Measurements from ENCODE around the gene DLGAP1. TPM values are rescaled to one million over a fixed set of nuclear protein-coding genes. Genes with fewer than 3 reads are reported as not detected.

Gene DLGAP1
- total RNA-seq, 1 donor from 2014 or later: 4.4 TPM

GRCh38 chr18:3457261-3457724 is 997.8 kb downstream of the DLGAP1 start:
- peak; percentile 48 for DNase-seq

- no peak for DNase-seq
These were observed 998.4 kb downstream of the DLGAP1 start for GRCh38 chr18:3456686-3457069.

DNA sequence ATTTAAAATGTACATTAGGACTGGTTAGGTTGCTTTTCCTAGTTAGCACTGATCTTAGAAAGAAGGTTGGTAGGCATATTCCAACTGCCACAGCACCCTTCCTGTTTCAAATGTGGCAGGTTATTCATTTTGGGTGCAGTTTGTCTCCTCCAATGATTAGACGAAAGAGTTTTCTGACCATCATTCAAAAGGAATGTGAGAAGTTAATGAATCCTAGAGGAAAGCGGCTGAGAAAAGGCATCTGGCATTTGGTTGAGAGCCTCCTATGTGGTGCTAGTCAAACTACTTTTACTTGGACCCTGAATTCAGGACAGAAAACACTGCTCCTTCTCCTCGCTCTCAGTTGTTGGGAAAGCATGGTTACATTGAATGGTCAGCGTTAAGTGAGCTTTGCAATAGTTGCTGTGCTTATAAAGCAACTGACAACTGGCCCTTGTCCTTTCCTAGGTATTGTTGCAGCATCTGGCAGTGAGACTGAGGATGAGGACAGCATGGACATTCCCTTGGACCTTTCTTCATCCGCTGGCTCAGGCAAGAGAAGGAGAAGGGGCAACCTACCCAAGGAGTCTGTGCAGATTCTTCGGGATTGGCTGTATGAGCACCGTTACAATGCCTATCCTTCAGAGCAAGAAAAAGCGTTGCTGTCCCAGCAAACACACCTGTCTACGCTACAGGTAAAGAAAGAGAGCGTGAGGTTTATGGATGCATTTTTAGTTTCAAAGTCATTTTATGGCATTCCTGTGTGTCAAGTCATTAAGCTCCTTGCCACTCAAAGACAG is 999.0 kb downstream of the DLGAP1 start:
- peak; percentile 42 for DNase-seq

DNA sequence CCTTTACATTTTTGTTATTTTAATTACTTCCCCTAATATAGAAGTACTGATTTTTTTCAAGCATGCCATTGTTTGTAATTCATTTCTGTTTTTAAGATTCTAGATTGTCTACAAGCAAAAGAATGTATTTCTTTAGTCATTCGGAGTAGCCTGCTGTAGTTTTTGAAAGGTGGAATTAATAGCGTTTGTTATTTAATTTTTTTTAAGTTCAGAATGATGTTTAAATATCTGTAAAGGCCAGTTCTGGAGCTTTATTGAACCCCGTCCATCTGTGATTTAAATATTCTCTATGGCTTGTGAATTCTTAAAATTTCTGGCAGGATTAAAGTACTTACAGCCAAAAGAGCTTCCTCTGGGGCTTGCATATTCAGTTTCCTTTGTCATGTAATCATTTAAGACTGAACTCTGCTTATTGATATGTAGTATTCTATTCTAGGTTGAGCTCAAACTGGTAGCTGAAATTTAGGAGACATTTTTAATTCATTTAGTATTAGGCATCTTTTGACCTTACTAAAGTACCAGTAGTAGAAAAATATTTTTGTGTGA is 999.9 kb downstream of the DLGAP1 start:
- no peak for DNase-seq

GRCh38 chr18:3454365-3455089 is 1000.6 kb downstream of the DLGAP1 start:
- DNase-seq: peak; percentile 83

DNA sequence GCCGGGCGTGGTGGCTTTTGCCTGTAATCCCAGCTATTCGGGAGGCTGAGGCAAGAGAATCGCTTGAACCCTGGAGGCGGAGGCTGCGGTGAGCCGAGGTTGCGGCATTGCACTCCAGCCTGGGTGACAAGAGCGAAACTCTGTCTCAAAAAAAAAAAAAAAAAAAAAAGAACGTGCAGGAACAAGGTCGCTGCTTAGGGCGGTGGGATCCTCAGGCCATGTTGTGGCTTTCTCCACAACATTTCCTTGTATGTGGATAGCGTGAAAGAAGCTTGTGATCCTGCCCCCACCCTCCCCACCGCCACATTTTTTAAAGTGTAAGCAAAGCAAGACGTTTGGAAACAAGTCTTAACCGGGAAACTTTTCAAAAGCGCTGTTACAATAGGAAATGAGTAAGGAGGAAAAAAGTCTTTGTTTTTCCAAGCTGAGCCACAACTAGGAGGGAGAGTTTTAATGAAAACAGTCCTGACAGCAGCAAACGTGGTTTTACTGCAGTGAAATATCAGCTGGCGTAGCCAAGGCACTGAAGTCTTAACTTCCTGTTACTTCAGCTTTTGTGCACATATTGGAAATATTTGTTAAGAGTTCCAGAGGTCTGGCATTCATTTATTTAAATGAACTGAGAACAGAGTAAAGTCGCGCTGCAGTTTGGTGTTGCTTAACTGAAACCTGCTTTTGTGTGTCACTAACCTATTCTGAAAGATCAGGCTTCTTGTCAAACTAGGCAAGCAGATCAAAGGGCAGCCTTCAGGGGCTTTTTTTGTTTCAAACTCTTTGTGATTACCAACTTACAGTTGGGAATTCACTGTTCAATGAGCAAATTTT is 1001.4 kb downstream of the DLGAP1 start:
- DNase-seq: peak; percentile 89

- DNase-seq: peak; percentile 25
These were observed 1002.2 kb downstream of the DLGAP1 start for GRCh38 chr18:3452750-3453539.

- peak; percentile 83 for DNase-seq
These were observed 1002.9 kb downstream of the DLGAP1 start for GRCh38 chr18:3451989-3452749.

DNA sequence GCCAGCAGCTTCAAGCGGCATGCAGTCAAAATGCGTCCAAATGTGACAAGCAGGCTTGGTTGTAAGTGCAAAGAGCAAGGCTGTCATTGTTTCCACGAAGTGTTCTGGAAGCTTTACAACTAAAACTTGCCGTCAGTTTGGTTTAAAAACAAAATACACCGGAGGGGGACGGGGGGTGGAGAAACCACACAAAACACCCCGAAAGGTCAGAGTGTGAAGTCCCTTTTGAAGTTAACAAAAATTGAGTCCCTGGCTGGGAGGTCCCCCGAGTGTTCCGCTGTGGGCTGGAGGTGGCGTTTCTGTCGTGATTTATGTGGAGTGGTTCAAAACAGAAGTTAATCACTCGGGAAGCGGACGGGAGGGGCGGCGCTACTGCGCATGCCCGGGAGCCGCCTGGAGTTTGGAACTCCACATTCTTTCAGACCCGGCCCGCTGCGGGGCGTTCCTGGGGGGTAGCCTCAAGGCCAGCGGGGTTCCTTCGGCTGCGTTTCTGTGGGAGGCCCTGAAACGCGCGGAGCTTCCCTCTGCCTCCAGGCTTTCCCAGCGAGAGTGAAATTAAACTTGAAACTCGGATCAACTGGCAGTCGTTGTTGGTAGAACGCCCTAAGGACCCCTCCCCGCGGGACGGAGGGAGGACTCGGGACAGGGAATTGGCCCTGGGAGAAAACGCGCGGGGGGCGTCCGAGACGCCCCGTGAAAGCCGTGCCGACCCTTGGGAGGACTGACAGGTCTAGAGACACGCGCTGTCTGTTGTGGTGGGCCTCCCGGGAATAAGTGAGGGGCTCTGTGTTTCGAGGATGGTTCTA is 1003.7 kb downstream of the DLGAP1 start:
- DNase-seq: peak; percentile 97

GRCh38 chr18:3450799-3451182 is 1004.3 kb downstream of the DLGAP1 start:
- DNase-seq: no peak

GRCh38 chr18:3450012-3450798 is 1004.9 kb downstream of the DLGAP1 start, which contains the start of gene TGIF1:
Gene TGIF1, plus strand, starts transcription at chr18:3450172. Its CDS starts 318 bp downstream, at chr18:3450490.
- DNase-seq: peak; percentile 93

DNA sequence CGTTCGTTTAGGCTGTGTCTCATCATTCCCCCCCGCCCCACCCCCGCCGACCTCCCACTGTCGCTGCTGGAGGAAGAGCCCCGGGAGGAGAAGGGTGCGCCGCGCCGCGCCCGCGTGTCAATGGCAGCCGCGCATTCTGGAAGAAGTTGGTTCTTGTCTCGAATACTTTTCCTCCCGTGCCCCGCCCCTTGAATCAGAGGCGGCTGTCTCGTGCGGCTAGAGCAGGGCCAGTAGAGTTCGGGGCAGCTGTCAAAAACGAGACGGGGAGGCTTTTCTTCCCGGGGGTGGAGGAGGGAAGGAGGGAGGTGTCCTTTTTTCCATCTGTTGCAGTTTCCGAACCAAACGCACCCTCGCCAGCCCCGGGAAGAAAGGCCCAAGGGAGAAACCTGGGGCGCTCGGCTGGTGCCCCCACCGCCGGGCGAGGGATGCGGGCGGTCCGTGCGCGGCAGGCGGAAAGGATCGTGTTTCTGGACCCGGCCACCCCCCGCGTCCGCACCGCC is 1005.5 kb downstream of the DLGAP1 start:
- peak; percentile 94 for DNase-seq

GRCh38 chr18:3448838-3449511 is 1006.1 kb downstream of the DLGAP1 start:
- DNase-seq: peak; percentile 85

- DNase-seq: peak; percentile 99
These were observed 1006.9 kb downstream of the DLGAP1 start for GRCh38 chr18:3447895-3448837.

DNA sequence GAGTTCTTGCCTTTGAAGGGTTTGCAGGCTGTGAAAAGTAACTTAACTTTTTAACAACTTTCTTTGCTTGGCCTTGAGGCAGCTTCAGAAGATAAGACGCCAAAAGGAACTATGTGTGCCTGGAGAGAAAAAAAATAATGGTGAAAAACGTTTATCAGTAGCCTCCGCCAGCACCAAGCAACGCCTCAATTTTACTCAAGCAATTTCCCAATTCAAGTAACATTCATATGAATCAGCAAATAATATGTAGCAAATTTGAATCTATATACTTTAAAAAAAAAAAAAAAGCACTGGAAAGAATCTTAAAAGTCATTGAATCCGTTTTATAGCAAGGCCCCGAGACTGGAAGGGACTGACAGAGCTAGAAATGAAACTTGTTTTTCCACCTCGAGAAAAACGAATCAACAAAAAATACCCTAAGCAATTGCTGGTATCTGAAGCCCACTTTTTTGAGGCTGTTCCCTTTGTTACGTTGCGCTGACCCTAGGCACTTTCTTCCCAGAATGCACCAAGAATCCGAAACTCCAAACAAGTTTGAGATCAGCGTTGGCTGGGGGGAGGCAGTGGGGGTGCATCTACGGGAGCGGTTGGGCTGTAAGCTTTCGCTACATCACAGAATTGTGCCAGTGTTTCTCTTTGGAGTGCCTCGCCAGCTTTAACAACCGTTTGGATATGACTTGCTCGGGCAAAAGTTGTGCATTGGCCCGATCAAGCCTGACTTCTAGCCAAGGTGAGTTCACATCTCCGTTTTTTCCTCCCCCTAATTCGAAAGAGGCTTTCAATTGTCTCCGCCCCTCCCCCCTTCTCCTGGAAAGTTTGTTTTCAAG is 1007.8 kb downstream of the DLGAP1 start:
- peak; percentile 90 for DNase-seq

Measured in tongue (tissue), 2 donors.